HG03060 (cell line): Measurements from ENCODE around the gene DPY19L3.
"Not testable (repeated sequence)": the region's sequence is repeated elsewhere in the genome, so short reads cannot be mapped to it uniquely, and the experiment has no call there.

Experiments
- ATAC-seq: cut with Tn5 transposase; IDR thresholded peaks from one replicate; pipeline ENCODE4 v1.9.1; 2021; ENCODE audit warnings: low read depth, moderate number of reproducible peaks; ENCODE audit not compliant: unreplicated experiment

Gene DPY19L3

DNA sequence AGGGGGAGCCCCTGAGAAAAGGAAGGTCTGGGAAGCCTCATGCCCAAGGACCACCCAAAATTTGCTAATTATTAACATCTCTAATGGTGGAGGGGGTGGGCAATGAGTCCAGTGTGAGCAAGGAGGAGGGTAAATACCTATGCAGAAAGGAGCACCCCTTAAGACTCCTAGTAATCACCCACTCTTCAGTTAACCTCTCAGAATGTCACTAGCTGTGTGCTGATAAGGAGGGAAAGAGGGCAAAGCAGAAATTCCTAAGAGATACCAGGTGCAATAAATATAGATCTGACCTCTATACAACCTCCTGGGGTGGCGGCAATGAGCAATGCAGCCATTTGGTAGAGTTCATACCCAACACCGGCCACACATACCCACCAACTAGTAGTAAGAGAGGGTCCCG lies 12.7 kb upstream of the DPY19L3 start:
- no peak for ATAC-seq

DNA sequence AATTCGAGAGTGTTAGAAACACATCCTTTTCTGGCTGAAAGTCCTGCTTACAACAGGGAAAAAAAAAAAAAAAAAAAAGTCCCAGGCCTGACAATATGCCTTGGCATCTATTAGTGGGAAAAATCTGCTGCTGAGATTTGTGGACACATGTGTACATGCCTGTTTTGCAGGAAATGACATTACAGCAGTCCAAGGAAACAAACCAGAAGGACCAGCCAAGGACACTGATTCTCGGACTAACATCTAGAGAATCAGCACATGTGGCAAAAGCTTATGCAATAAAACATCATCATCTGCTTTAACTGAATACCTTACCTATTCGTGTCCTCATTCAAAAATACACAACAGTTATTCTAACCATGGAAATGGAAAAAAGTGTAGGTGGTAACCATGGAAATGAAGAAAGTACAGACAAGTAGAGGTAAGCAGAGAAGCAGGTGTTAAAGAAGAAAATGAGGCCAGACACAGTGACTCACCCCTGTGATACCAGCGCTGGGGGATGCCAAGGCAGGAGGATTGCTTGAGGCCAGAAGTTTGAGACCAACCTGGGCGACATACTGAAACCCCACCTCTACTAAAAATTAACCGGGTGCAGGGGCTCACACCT lies 9.4 kb upstream of the DPY19L3 start:
- ATAC-seq = no peak

GRCh38 chr19:32397671-32398101 lies 7.9 kb upstream of the DPY19L3 start:
- no peak for ATAC-seq

DNA sequence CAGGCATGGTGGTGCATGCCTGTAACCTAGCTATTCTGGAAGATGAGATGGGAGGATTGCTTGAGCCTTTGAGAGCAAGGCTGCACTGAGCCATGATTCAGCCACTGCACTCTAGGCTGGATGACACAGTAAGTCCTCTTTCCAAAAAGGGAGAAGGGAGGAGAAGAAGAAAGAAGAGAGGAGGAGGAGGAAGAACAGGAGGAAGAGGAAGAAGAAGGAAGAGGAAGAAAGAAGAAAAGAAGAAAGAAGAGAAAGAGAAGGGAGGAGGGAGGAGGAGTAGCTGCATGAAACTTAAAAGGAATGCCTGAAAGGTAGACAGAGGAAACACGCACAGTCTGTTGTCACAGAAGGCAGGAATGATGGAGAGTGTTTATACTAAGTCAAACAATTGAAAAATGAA lies 3.6 kb upstream of the DPY19L3 start:
- no peak for ATAC-seq

DNA sequence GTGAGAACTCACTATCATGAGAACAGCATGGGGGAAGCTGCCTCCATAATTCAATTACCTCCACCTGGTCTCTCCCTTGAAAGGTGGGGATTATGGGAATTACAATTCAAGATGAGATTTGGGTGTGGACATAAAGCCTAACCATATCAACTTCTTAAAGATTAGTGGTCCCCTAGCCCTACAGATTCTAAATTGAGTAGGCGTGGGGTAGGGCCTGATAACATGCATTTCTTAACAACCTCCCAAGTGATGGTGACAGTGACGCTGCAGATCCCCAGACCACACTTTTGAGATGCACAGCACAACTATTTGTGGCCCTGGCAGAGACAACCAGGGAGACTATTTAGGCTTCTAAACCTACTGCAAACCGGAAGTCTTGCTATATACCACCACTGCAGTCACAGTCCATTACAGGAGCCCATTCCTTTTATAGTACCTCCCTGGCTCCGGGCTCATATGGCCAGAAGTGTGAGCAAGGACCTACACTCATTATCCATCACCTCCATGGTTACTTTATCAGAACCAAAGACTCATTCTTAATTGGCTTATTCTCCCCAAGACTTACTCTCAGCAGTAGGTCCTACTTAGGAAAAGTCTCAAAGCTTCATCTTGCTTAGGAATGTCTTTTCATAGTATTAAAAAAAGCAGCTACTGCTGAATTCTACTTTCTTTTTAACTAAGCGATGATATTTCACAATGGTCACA lies 2.1 kb upstream of the DPY19L3 start:
- ATAC-seq = no peak

DNA sequence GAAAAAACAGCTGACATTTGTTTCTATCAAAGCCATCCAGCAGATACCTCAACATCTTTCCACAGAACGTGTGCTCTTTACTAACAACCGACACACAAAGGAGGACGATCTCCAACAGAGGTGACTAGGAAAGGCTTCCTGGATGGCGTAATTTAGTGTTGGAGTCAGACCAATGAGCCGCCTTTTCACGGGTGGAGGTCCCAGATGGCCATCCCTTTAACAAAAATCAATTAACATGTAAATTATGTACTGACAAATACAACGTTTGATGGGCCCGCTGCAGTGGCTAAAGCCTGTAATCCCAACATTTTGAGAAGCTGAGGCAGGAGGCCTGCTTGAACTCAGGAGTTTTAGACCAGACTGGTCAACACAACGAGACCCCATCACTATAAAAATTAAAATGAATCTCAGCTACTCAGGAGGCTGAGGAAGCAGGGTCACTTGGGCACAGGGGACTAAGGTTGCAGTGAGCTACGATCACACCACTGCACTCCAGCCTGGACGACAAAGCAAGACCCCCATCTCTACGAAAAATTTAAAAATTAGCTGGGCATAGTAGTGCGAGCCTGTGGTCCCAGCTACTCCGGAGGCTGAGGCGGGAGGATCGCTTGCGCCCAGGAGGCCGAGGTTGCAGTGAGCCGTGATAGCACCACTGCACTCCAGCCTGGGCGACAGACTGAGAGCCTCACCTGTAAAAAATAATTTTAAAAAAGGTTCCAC lies 1.2 kb upstream of the DPY19L3 start:
- ATAC-seq = no peak

- ATAC-seq = peak; percentile 8
These were observed 588 bp upstream of the DPY19L3 start for GRCh38 chr19:32404933-32405430.

GRCh38 chr19:32406161-32407003 lies 812 bp downstream of the DPY19L3 start:
- ATAC-seq = no peak

DNA sequence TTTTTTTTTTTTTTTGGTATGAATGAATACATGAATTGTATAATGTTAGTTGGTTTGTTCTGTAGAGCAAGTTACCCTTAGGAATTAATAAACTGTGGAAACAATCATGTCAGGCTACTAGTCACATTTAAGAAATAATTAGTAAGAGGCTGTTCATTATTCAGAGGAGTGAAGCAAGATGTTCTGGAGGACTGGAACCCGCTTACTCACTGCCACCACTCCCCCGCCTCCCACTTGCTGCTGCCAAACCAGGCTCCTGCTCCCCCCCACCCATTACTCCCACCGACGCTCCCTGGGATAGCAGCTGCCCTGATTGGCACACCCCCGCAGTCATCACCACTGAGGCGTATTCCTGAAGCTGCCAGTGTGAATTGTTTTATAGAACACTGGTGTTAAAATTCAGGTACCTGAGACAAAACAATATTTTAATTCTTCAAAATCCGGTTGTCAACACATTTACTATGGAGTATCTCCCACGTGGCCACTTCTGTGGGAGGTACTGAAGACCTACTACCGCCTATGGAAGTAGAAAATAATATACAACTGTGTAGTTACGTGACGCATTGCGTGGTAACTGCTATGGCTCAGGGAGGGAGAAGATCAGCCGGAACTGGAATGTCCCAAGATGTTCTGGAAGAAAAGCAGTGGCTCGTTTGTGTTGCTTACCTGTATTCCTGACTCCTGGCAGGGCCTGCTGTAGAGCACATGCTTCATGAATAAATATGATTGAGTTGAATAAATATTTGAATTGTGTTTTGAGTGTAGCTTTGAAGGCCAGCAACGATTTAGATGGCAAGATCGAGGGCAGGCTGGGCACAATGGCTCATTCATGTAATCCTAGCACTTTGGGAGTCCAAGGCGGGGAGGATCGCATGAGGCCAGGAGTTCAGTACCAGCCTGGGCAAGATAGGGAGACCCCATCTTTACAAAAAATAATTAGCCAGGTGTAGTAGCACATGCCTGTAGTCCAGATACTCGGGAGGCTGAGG lies 1.7 kb downstream of the DPY19L3 start:
- ATAC-seq = no peak

- no peak for ATAC-seq
These were observed 9.7 kb downstream of the DPY19L3 start for GRCh38 chr19:32415246-32415645.

DNA sequence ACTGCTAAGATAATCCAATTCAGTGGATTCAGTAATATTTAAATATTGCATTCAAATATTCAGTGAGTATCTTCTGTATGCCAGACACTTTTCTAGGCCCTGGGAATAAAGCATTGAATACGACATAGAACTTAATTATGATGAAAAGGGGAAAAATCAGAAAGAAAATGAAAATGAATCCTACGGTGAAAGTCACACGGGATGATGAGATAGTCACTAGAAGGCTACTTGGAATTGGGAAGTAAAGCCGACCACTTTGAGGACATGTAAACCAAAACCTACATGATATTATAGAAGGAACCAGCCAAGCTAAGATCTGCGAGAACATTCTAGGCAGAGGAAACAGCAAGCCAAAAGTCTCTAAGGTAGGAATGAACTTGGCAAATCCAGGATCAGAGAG lies 10.1 kb downstream of the DPY19L3 start:
- no peak for ATAC-seq

GRCh38 chr19:32416749-32417456 lies 11.3 kb downstream of the DPY19L3 start:
- ATAC-seq = no peak

DNA sequence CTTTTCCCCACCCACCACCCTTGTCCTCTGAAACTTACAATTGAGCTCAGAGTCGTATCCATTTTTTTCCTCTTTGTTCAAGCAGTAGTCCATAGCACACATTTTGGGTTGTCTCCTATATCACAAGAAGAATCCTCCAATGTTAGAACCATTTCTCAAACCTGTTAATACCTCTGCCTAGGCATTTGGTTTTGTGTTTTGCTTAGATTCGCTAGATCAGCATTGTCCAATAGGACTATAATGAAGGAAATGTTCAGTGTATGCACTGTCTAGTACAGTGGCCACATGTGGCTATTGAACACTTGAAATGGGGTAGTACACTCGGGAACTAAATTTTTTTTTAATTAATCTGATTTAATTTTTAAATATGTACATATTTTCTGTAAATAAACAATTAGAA lies 12.6 kb downstream of the DPY19L3 start:
- no peak for ATAC-seq

DNA sequence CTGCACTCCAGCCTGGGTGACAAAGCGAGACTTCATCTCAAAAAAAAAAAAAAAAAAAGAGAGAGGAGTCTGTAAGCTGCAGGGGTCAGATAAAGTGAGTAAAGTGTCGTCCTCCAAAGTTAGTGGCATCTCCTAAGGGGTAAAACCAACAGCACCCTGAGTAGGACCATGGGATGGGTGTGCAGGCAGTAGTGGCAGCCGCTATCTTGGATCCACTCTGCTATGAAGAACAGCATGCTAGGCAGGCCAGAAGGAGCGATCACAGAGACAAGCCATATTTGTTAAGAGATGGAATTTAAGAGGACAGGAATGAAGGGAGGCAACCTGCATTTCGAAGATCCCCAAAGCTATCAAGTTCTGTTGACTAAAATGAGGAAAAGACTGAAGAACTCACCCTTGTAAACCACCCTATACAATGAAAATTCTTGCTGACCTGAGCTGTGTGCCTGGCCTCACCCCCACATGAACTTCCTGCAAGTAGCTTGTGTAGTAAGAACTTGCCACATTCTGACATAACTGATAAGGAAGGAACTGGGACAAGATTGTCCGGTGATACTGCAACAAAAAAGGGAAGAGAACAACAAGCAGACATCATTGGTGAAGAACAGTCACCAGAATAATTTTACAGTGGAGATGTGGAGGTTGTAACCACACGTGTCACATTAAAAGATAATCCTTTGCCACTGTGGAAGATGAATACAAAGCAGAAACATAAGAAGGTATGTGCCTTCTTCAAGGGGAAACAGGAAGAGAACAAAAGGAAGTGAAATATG lies 16.2 kb downstream of the DPY19L3 start:
- no peak for ATAC-seq

GRCh38 chr19:32422435-32422834 lies 16.9 kb downstream of the DPY19L3 start:
- no peak for ATAC-seq

GRCh38 chr19:32423944-32424343 lies 18.4 kb downstream of the DPY19L3 start:
- not testable (repeated sequence) for ATAC-seq

- no peak for ATAC-seq
These were observed 22.0 kb downstream of the DPY19L3 start for GRCh38 chr19:32427536-32427935.

- ATAC-seq = no peak
These were observed 31.1 kb downstream of the DPY19L3 start for GRCh38 chr19:32436692-32437091.
